Measurements from ENCODE around the gene GALP. TPM values are rescaled to one million over a fixed set of nuclear protein-coding genes. Genes with fewer than 3 reads are reported as not detected.
"Not testable (repeated sequence)": the region's sequence is repeated elsewhere in the genome, so short reads cannot be mapped to it uniquely, and the experiment has no call there.

The GALP gene
- total RNA-seq, 1 experiment from 2014 or later = not detected

GRCh38 chr19:56201973-56202372 is 26.2 kb downstream of the GALP start, which contains the start of gene ZSCAN5C:
Gene ZSCAN5C, plus strand, starts transcription at chr19:56202273. Its CDS starts 3,641 bp downstream, at chr19:56205914.
- Mint-ChIP-seq H3K27ac (ENCODE audit: low read depth, unreplicated experiment) (no peak within 1 kb of the TSS), H3K9me3 (ENCODE audit: unreplicated experiment) (peaks cover 22% of the 10 kb centered on the region), H3K27me3 (ENCODE audit: insufficient read depth, unreplicated experiment) (no peaks in the 10 kb centered on the region), H3K36me3 (ENCODE audit: insufficient read depth, unreplicated experiment) (no peaks in the 10 kb centered on the region), H3K4me3 (ENCODE audit: unreplicated experiment) (no peak within 1 kb of the TSS), H3K4me1 (ENCODE audit: insufficient read depth, unreplicated experiment) (no peaks in the 10 kb centered on the region)
- no TSS peak for BruUV-seq (replicated peaks)
- ChIA-PET CTCF (no interaction called here), POLR2A (no interaction called here)
- intact Hi-C loops (cut with micrococcal nuclease) = no loop called here
- no peak for DNase-seq (ENCODE audit: unreplicated experiment)
- TF ChIP-seq CTCF (IDR thresholded peaks at IDR 0.05; ENCODE audit: unreplicated experiment) = no peak

- H3K27me3 Mint-ChIP-seq (ENCODE audit: insufficient read depth, unreplicated experiment); H3K4me3 Mint-ChIP-seq (ENCODE audit: unreplicated experiment); DNase-seq (ENCODE audit: unreplicated experiment); intact Hi-C loops (cut with micrococcal nuclease); H3K36me3 Mint-ChIP-seq (ENCODE audit: insufficient read depth, unreplicated experiment); H3K4me1 Mint-ChIP-seq (ENCODE audit: insufficient read depth, unreplicated experiment); H3K27ac Mint-ChIP-seq (ENCODE audit: low read depth, unreplicated experiment); POLR2A ChIA-PET; BruUV-seq (replicated peaks): not testable (repeated sequence)
- H3K9me3 Mint-ChIP-seq (ENCODE audit: unreplicated experiment) = peaks cover 14% of the 10 kb centered on the region
- CTCF ChIA-PET = interaction anchor here (1.3 kb wide), 1 partner anchor 141 kb away, joined by 5 read pairs; no protein-coding TSS in a partner anchor
Measured at GRCh38 chr19:56207581-56207980, 31.8 kb downstream of the GALP start.

GRCh38 chr19:56209091-56209490 is 33.3 kb downstream of the GALP start:
- POLR2A ChIA-PET = no interaction called here
- H3K9me3 Mint-ChIP-seq (ENCODE audit: unreplicated experiment) = peaks cover 14% of the 10 kb centered on the region
- TF ChIP-seq CTCF (IDR thresholded peaks at IDR 0.05; ENCODE audit: unreplicated experiment) = no peak
- no peaks in the 10 kb centered on the region for H3K4me1 Mint-ChIP-seq (ENCODE audit: insufficient read depth, unreplicated experiment)
- intact Hi-C loops (cut with micrococcal nuclease) = no loop called here
- no peak overlapping the region for H3K27ac Mint-ChIP-seq (ENCODE audit: low read depth, unreplicated experiment)
- CTCF ChIA-PET = no interaction called here
- H3K4me3 Mint-ChIP-seq (ENCODE audit: unreplicated experiment) = no peak overlapping the region
- no peak for DNase-seq (ENCODE audit: unreplicated experiment)
- no peaks in the 10 kb centered on the region for H3K36me3 Mint-ChIP-seq (ENCODE audit: insufficient read depth, unreplicated experiment)
- BruUV-seq (replicated peaks) = no TSS peak
- no peaks in the 10 kb centered on the region for H3K27me3 Mint-ChIP-seq (ENCODE audit: insufficient read depth, unreplicated experiment)

- H3K27ac Mint-ChIP-seq (ENCODE audit: low read depth, unreplicated experiment); H3K27me3 Mint-ChIP-seq (ENCODE audit: insufficient read depth, unreplicated experiment); POLR2A ChIA-PET; H3K4me3 Mint-ChIP-seq (ENCODE audit: unreplicated experiment); H3K36me3 Mint-ChIP-seq (ENCODE audit: insufficient read depth, unreplicated experiment); intact Hi-C loops (cut with micrococcal nuclease); DNase-seq (ENCODE audit: unreplicated experiment); H3K4me1 Mint-ChIP-seq (ENCODE audit: insufficient read depth, unreplicated experiment); CTCF ChIA-PET; BruUV-seq (replicated peaks): not testable (repeated sequence)
- H3K9me3 Mint-ChIP-seq (ENCODE audit: unreplicated experiment) = peaks cover 14% of the 10 kb centered on the region
Measured at GRCh38 chr19:56210036-56210435, 34.2 kb downstream of the GALP start.

GRCh38 chr19:56211718-56212117 is 35.9 kb downstream of the GALP start:
- Mint-ChIP-seq H3K4me3 (ENCODE audit: unreplicated experiment) (no peak overlapping the region), H3K9me3 (ENCODE audit: unreplicated experiment) (peaks cover 7% of the 10 kb centered on the region), H3K36me3 (ENCODE audit: insufficient read depth, unreplicated experiment) (no peaks in the 10 kb centered on the region), H3K4me1 (ENCODE audit: insufficient read depth, unreplicated experiment) (no peaks in the 10 kb centered on the region), H3K27me3 (ENCODE audit: insufficient read depth, unreplicated experiment) (no peaks in the 10 kb centered on the region), H3K27ac (ENCODE audit: low read depth, unreplicated experiment) (no peak overlapping the region)
- BruUV-seq (replicated peaks) = no TSS peak
- ChIA-PET POLR2A (no interaction called here), CTCF (interaction anchor here (1.5 kb wide), 1 partner anchor 146 kb away, joined by 3 read pairs; no protein-coding TSS in a partner anchor)
- intact Hi-C loops (cut with micrococcal nuclease) = no loop called here
- DNase-seq (ENCODE audit: unreplicated experiment) = no peak
- TF ChIP-seq CTCF (IDR thresholded peaks at IDR 0.05; ENCODE audit: unreplicated experiment) = no peak
